C4-2B (cell line): ENCODE results near the gene ANO10.

Experiments
- H3K27ac ChIP-seq: fragments of 450-650 bp; 2 replicates; pipeline ENCODE4 v1.5.1; 2017
- CTCF ChIP-seq: fragments of 450-650 bp; conservative IDR thresholded peaks from 2 replicates; pipeline ENCODE4 v1.5.1; 2017; ENCODE audit warnings: mild to moderate bottlenecking
- ZFX ChIP-seq: fragments of 450-650 bp; IDR thresholded peaks from 2 replicates; pipeline ENCODE4 v1.6.1; 2017

Gene ANO10

GRCh38 chr3:43537225-43537624 lies 84.6 kb downstream of the ANO10 start:
- no peak overlapping the region for H3K27ac ChIP-seq
- TF ChIP-seq CTCF (no peak), ZFX (no peak)

GRCh38 chr3:43534675-43535074 lies 87.1 kb downstream of the ANO10 start:
- H3K27ac ChIP-seq = no peak overlapping the region
- no peak for TF ChIP-seq CTCF
- TF ChIP-seq ZFX = no peak

- TF ChIP-seq ZFX = no peak
- no peak for TF ChIP-seq CTCF
Measured at GRCh38 chr3:43533009-43533408, 88.8 kb downstream of the ANO10 start.

GRCh38 chr3:43531835-43532234 lies 90.0 kb downstream of the ANO10 start:
- no peak overlapping the region for H3K27ac ChIP-seq

More at GRCh38 chr3:43533009-43533408, 88.8 kb downstream of the ANO10 start:
- H3K27ac ChIP-seq = no peak overlapping the region

GRCh38 chr3:43528498-43529099 lies 93.2 kb downstream of the ANO10 start:
- no peak for TF ChIP-seq ZFX
- no peak for TF ChIP-seq CTCF
- H3K27ac ChIP-seq = no peak overlapping the region

More at GRCh38 chr3:43531835-43532234, 90.0 kb downstream of the ANO10 start:
- TF ChIP-seq ZFX = no peak

GRCh38 chr3:43526956-43527355 lies 94.9 kb downstream of the ANO10 start:
- TF ChIP-seq CTCF (no peak), ZFX (no peak)

GRCh38 chr3:43525941-43526607 lies 95.7 kb downstream of the ANO10 start:
- no peak overlapping the region for H3K27ac ChIP-seq
- TF ChIP-seq CTCF = no peak
- no peak for TF ChIP-seq ZFX

More at GRCh38 chr3:43526956-43527355, 94.9 kb downstream of the ANO10 start:
- no peak overlapping the region for H3K27ac ChIP-seq

GRCh38 chr3:43525386-43525785 lies 96.4 kb downstream of the ANO10 start:
- TF ChIP-seq CTCF (no peak), ZFX (no peak)
- H3K27ac ChIP-seq = no peak overlapping the region
